HG02981 (cell line): ENCODE measurements around the gene SLC9A9.

Experiments
- ATAC-seq: cut with Tn5 transposase; IDR thresholded peaks from one replicate; pipeline ENCODE4 v1.9.1; 2021; ENCODE audit warnings: mild to moderate bottlenecking, moderate library complexity; ENCODE audit not compliant: unreplicated experiment

SLC9A9 gene

GRCh38 chr3:143343944-143344343 is 504.3 kb downstream of the SLC9A9 start:
- no peak for ATAC-seq

- no peak for ATAC-seq
Observed at GRCh38 chr3:143343031-143343430, 505.2 kb downstream of the SLC9A9 start.

GRCh38 chr3:143339451-143339850 is 508.8 kb downstream of the SLC9A9 start:
- no peak for ATAC-seq

GRCh38 chr3:143337387-143337786 is 510.9 kb downstream of the SLC9A9 start:
- no peak for ATAC-seq

- ATAC-seq, result no peak
Observed at GRCh38 chr3:143334231-143334630, 514.0 kb downstream of the SLC9A9 start.

GRCh38 chr3:143333367-143333766 is 514.9 kb downstream of the SLC9A9 start:
- no peak for ATAC-seq

GRCh38 chr3:143332026-143332425 is 516.2 kb downstream of the SLC9A9 start:
- ATAC-seq, result no peak

GRCh38 chr3:143331350-143331749 is 516.9 kb downstream of the SLC9A9 start:
- ATAC-seq, result no peak

GRCh38 chr3:143330296-143330868 is 517.9 kb downstream of the SLC9A9 start:
- no peak for ATAC-seq

- no peak for ATAC-seq
Observed at GRCh38 chr3:143329567-143330211, 518.6 kb downstream of the SLC9A9 start.

- no peak for ATAC-seq
Observed at GRCh38 chr3:143328451-143328850, 519.8 kb downstream of the SLC9A9 start.

- no peak for ATAC-seq
Observed at GRCh38 chr3:143326983-143327778, 521.1 kb downstream of the SLC9A9 start.

GRCh38 chr3:143321058-143321769 is 527.1 kb downstream of the SLC9A9 start:
- no peak for ATAC-seq

GRCh38 chr3:143315766-143316165 is 532.5 kb downstream of the SLC9A9 start:
- ATAC-seq, result no peak

- ATAC-seq, result no peak
Observed at GRCh38 chr3:143314251-143315093, 533.8 kb downstream of the SLC9A9 start.

GRCh38 chr3:143313893-143314188 is 534.4 kb downstream of the SLC9A9 start:
- ATAC-seq, result no peak

GRCh38 chr3:143313025-143313892 is 535.0 kb downstream of the SLC9A9 start:
- no peak for ATAC-seq

- ATAC-seq, result no peak
Observed at GRCh38 chr3:143311096-143311495, 537.2 kb downstream of the SLC9A9 start.

- no peak for ATAC-seq
Observed at GRCh38 chr3:143309705-143310104, 538.6 kb downstream of the SLC9A9 start.
